Right atrium auricular region (tissue), 2 donors: ENCODE measurements around the gene RPL29. TPM values are rescaled to one million over a fixed set of nuclear protein-coding genes. Genes with fewer than 3 reads are reported as not detected.

Experiments used
- DNase-seq: peaks from one replicate; pipeline ENCODE4 v3.0.0-alpha.2; 2019; ENCODE audit warnings: low spot score
- H3K27ac ChIP-seq, 2 donors: fragments of 200-600 bp; sonication (generic); 1 replicate in 1 of 2; 2 replicates in 1 of 2; pipeline ENCODE4 v1.5.1; 2016 to 2019
- H3K27me3 ChIP-seq, 2 donors: fragments of 200-600 bp; sonication (generic); one replicate each; pipeline versions ENCODE4 v1.5.1 to v1.6.0; 2017 to 2019
- H3K36me3 ChIP-seq: fragments of 200-600 bp; sonication (generic); one replicate; pipeline ENCODE4 v1.5.1; 2016
- H3K4me1 ChIP-seq, 2 donors: fragments of 200-600 bp; sonication (generic); one replicate each; pipeline versions ENCODE4 v1.5.1 to v1.6.0; 2017 to 2019
- H3K4me3 ChIP-seq, 2 donors: fragments of 200-600 bp; sonication (generic); 1 replicate in 1 of 2; 2 replicates in 1 of 2; pipeline ENCODE4 v1.5.1; 2017 to 2019; ENCODE audit warnings: mild to moderate bottlenecking in 1 of 2, moderate library complexity in 1 of 2
- H3K9me3 ChIP-seq, 2 donors: fragments of 200-600 bp; sonication (generic); one replicate each; pipeline ENCODE4 v1.5.1; 2019
- CTCF ChIP-seq, 2 donors: fragments of 200-600 bp; sonication (generic); IDR thresholded peaks; one replicate each; pipeline ENCODE4 v1.5.1; 2019; ENCODE audit warnings: antibody characterized with exemption in 2 of 2
- total RNA-seq, 2 donors: library from RNA; depleted of rRNA; stranded (reverse); fragments of >200 nt; gene quantifications; one replicate each; pipeline ENCODE4 v1.1.0, GENCODE V29; 2016

RPL29 gene
- total RNA-seq, 2 donors from 2014 or later: 658 to 1,017 TPM

- peak overlapping the region in 1 of 2 donors; percentile 86 for H3K27ac ChIP-seq
Measured at GRCh38 chr3:51966016-51966415, 29.7 kb downstream of the RPL29 start.

GRCh38 chr3:51964521-51964920, 31.2 kb downstream of the RPL29 start:
- DNase-seq: no peak
- TF ChIP-seq CTCF (IDR thresholded peaks at IDR 0.05): no peak
- Histone ChIP-seq H3K4me3 (no peak overlapping the region), H3K27ac (peak overlapping the region; percentile 81 to 82), H3K4me1 (peaks cover 0 to 72% of the 10 kb centered on the region in 2 donors), H3K9me3 (no peaks in the 10 kb centered on the region), H3K36me3 (peaks cover 13% of the 10 kb centered on the region), H3K27me3 (no peaks in the 10 kb centered on the region)

More at GRCh38 chr3:51966016-51966415, 29.7 kb downstream of the RPL29 start:
- TF ChIP-seq CTCF (IDR thresholded peaks at IDR 0.05): no peak
- Histone ChIP-seq H3K27me3 (no peaks in the 10 kb centered on the region), H3K36me3 (peaks cover under 1% of the 10 kb centered on the region), H3K9me3 (no peaks in the 10 kb centered on the region), H3K4me3 (peak overlapping the region in 1 of 2 donors; percentile 91), H3K4me1 (peaks cover 0 to 70% of the 10 kb centered on the region in 2 donors)
- DNase-seq: no peak

GRCh38 chr3:51963951-51964451, 31.7 kb downstream of the RPL29 start:
- DNase-seq: no peak
- Histone ChIP-seq H3K4me1 (peaks cover 0 to 72% of the 10 kb centered on the region in 2 donors), H3K4me3 (no peak overlapping the region), H3K9me3 (no peaks in the 10 kb centered on the region), H3K36me3 (peaks cover 18% of the 10 kb centered on the region), H3K27ac (peak overlapping the region; percentile 81 to 82), H3K27me3 (no peaks in the 10 kb centered on the region)
- no peak for TF ChIP-seq CTCF (IDR thresholded peaks at IDR 0.05)

- Histone ChIP-seq H3K36me3 (peaks cover 28% of the 10 kb centered on the region), H3K9me3 (no peaks in the 10 kb centered on the region), H3K4me3 (no peak overlapping the region), H3K27ac (peak overlapping the region; percentile 81 to 82), H3K4me1 (peaks cover 0 to 64% of the 10 kb centered on the region in 2 donors), H3K27me3 (no peaks in the 10 kb centered on the region)
- no peak for TF ChIP-seq CTCF (IDR thresholded peaks at IDR 0.05)
- no peak for DNase-seq
Measured at GRCh38 chr3:51962854-51963530, 32.7 kb downstream of the RPL29 start.

- H3K36me3 ChIP-seq: peaks cover 39% of the 10 kb centered on the region
- no peaks in the 10 kb centered on the region for H3K27me3 ChIP-seq
- peaks cover 0 to 61% of the 10 kb centered on the region in 2 donors for H3K4me1 ChIP-seq
- H3K4me3 ChIP-seq: no peak overlapping the region
- peak overlapping the region; percentile 81 to 82 for H3K27ac ChIP-seq
- TF ChIP-seq CTCF (IDR thresholded peaks at IDR 0.05): no peak
- no peaks in the 10 kb centered on the region for H3K9me3 ChIP-seq
- no peak for DNase-seq
Measured at GRCh38 chr3:51961602-51962569, 33.8 kb downstream of the RPL29 start.
